ENCODE measurements around the gene FPGS.
A peak's percentile ranks its signal among the peaks of the same experiment; 100 is the strongest.
"Not testable (repeated sequence)": the region's sequence is repeated elsewhere in the genome, so short reads cannot be mapped to it uniquely, and the experiment has no call there.

FPGS gene, protein sequence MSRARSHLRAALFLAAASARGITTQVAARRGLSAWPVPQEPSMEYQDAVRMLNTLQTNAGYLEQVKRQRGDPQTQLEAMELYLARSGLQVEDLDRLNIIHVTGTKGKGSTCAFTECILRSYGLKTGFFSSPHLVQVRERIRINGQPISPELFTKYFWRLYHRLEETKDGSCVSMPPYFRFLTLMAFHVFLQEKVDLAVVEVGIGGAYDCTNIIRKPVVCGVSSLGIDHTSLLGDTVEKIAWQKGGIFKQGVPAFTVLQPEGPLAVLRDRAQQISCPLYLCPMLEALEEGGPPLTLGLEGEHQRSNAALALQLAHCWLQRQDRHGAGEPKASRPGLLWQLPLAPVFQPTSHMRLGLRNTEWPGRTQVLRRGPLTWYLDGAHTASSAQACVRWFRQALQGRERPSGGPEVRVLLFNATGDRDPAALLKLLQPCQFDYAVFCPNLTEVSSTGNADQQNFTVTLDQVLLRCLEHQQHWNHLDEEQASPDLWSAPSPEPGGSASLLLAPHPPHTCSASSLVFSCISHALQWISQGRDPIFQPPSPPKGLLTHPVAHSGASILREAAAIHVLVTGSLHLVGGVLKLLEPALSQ

DNA sequence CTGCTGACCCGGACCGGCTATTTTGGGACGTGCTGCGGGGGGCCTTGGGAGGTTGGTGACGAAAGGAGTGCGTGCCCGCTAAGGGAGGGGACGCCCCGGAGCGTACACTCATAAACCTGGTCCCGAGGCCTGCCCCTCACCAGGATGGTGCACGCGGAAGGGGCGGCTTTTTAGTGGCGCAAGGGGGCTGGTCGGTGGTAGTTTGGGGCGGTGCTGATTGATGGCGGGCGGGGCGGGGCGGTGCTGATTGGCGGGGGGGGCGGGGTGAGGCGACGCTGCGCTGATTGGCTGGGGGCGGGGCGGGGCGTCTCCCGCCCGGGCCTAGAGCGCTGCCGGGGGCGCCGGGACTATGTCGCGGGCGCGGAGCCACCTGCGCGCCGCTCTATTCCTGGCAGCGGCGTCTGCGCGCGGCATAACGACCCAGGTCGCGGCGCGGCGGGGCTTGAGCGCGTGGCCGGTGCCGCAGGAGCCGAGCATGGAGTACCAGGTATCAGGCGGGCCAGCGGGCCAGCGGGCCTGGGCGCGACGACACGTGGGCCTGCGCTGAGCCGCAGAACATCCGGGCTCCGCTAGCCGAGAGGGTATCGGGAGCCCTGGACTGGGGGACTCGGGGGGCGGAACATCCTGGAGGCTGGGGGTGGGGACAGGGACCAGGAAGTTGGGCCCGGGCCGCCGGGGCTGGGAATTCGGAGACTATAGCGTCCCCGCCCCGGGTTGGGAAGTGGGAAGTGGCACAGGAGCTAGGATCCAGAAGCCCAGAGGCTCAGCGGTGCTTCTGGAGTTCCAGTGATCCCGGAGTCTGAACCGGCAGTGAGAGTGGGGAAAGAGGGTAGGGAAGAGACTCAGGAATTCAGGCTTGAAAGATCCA is at the start of gene FPGS:
TSS of gene FPGS (plus strand) at position 307 of the 868 bp plus-strand sequence. CDS start at position 350, 43 bp downstream.
- DNase-seq: peak; percentile 74

DNA sequence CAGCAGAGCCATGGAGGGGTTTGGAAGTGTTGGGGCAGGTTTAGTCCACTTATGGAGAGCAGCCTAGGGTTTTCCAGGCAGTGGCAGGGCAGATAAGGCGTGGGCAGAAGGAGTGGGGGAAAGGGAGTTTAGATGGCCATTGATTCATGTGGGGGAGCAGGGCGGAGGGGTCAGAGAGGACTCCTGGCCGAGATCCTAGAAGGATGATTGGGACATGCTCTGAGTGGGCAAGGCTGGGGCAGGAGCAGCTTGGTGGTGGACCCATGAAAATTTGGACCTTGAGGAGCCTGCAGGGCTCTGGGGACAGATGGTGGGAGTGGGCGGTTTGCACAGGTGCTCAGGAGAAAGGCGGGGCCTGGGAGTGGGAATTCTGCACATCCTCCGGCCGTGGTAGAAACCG is 49.5 kb upstream of the FPGS start:
- no peak for DNase-seq

DNA sequence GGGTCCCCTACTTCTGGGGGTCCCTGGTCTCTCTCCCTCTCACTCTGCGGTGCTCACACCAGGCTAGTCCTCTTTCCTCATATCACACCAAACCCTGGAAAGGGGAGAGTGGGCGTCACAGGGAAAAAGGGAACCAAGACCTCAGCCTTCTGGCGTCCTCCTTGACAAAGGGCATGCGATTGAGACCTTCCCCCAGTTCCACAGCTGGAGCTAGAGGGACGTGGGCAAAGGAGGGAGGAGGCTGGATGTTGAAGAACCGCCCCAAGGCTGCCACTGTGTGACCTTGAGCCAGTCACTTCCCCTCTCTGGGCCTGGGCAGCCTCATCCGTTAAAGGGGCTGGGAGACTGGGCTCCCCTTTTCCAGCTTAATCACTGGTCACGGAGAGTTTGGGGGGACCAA is 49.1 kb upstream of the FPGS start:
- no peak for DNase-seq

DNA sequence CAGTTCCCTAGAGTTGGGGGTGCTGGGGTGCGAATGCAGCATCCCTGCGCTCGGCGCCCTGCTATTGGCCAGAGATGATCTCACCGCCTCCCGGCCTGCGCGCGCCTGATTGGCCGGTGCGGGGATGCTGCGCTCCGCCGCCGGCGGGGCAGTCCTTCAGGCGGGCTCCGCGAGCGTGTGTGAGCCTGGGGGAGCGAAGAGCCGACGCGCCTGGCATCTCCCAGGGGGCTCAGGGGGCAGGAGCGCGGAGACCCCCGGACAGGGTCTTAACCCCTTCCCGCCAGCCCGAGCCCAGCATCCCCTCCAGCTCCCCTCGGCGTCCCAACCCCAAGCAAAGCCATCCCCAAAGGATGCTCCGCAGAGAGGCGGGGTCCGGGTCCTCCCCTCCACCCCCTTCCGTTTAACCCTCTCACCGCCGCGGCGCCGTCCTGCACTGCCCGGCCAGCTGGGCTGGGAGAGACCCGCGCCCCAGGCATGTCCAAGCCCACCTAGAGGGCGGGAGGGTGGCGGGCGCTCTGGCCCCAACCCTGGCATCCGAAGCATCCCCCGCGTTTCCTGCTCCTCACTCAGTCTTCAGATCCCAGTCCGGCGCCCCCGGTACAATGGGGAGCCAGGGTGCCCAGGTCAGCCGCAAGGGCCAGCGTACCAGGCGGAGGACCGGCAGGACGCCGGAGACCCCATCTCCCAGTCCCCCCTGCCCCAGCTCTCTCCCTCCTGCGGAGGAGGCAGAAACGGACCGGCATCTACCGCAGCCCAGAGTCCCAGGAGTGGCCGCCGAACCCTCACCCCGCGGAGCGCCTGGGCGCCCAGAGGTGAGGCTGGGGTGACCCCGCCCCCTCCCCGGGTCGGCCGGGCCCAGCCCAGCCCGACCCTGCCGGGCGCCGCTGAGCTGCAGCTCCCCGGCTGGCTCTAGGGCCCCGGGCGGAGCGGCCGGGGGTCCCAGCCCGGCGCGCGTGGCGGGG is 48.3 kb upstream of the FPGS start:
- DNase-seq: no peak

DNA sequence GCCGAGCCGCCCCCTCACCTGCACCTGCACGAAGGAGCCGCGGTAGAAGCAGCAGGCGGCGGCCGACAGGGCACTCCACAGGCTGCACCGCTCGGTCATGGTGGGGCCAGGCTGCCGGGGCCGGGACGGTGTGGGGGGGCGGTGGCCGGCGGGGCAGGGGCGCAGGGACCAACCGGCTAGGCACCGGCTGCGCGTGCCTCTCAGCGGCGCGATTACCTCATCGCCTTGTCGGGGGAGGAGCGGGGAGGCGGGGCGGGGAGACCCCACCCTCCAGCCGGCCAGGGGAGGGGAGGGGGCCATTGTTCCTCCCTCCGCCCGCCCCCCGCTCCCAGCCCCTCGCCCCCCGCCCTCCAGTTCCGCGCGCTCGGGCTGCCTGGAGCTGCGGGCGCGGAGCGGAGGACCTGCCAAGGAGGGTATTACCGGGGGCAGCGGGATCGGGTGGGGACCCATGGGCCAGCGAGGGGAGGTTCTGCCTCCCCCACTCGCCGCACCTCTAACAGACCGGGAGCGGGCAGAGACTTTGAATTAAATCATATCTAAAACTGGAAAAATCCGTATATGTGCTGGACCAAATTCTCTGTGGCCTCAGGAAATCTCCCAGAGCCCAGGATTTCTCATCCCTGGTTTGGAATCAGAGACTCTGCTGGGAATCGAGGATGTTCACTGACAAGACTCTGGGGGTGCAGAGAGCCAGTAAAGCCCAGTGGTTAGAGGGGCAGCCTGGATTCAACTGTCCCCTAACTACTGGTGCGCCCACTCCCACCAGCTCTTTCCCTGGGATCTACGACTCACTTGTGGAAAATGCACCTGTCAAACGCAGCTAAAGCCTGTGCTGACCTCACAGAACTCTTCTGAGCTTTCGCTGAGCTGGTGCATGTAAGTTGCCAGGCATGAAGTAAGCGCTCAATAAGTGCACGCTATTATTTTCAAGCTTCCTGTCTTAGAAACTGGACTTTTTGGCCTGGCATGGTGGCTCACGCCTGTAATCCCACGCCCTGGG is 47.3 kb upstream of the FPGS start:
- DNase-seq: no peak

DNA sequence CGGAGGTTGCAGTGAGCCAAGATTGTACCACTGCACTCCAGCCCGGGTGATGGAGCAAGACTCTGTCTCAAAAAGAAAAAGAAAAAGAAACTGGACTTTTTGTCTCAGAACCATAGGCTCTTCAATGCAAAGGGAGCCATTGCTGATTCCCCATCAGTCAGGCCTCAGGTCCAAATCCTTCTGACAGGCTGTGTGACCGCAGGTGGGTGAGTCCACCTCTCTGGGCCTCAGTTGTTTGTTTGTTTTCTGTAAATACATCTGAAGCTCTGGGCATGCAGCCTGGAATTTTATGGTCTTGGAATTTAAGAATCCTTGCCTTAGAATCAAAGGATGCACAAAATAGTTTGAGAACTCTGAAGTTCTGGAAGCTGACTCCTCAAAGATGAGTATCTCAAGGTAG is 46.4 kb upstream of the FPGS start:
- DNase-seq: no peak

DNA sequence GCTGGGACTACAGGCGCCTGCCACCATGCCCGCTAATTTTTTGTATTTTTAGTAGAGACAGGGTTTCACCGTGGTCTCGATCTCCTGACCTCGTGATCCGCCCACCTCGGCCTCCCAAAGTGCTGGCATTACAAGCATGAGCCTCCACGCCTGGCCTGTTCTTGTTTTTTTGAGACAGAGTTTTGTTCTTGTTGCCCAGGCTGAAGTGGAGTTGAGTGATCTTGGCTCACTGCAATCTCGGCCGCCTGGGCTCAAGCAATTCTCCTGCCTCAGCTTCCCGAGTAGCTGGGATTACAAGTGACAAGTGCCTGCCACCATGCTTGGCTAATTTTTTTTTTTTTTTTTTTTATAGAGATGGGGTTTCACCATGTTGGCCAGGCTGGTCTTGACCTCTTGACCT is 45.9 kb upstream of the FPGS start:
- not testable (repeated sequence) for DNase-seq

DNA sequence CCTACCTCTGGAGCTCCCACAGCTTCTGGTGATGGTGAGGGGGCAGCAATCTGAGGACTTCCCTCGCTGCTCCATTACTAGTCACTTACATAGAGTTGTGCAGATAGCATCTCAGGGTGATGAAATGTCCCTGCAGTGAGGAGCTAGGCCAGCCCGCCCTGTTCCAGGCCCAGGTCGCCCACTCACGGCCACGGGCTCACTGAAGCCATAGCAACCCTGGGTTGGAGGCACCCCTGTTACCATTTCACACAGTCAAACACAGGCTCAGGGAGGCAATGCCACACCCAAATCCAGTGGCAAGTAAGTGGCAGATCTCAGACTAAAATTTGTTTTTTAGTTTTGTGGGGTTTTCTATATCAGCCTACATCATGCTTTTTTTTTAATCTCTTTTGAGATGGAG is 43.8 kb upstream of the FPGS start:
- no peak for DNase-seq

DNA sequence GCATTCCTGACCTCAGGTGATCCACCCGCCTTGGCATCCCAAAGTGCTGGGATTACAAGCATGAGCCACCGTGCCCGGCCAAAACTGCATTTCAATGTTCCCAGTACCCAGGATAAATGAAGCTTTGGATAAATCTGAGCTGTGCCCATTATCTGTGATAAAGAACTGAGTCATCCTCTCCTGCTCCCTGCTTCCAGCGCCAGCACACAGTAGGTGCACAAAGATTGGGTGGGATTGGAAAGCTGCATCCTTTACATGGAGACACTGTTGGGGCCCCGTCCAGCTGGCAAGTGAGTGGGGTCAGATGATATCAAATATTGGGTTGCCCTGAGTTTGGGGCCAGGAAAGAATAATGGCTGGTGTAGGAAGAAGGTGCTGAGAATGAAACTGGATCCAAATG is 41.6 kb upstream of the FPGS start:
- no peak for DNase-seq

DNA sequence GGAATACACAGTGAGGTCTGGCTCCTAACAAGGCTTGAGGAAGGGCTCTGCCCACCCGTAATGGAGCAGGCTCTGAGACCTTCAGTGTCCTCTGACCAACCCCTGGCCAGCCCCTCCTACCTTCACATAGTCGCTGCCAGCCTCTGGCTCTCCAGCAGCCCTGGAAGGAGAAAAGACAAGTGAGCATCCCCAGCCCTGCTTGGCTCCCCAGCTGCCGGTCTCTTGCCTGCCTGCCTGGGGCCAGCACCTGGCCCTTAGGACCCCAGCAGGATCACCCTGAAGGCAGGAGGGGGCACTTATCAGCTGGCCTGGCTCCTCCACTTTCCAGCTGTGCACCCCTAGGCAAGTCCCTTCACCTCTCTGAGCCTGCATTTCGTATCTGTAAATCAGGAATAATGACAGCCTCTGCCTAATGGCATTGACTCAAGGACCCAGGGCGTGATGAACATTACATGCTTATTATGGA is 41.2 kb upstream of the FPGS start:
- DNase-seq: no peak

DNA sequence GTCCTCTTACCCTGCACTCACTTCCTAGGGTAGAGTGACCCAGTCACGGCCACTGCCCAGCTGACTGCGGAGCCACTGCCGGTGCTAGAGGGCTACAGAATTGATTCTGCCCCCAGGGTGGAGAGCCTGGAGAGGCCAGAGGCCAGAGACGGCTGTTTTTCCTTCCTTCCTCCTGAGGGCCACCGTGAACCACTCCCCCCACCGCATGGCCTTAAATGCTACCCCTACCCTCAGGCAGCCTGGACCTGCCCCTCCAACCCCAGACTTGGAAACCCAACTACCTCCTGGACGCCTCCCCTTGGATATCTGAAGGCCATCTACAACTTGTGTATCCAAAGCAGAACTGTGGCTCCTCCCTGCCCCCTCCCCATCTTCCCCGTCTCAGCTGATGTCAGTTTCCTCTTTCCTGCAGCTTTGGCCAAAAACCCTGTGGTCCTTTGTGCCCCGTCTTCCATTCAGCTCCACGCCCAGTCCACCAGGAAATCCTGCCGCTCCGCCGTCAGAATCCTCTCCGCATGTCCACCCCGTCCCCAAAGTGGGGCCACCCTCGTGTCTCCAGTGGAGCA is 40.5 kb upstream of the FPGS start:
- no peak for DNase-seq

DNA sequence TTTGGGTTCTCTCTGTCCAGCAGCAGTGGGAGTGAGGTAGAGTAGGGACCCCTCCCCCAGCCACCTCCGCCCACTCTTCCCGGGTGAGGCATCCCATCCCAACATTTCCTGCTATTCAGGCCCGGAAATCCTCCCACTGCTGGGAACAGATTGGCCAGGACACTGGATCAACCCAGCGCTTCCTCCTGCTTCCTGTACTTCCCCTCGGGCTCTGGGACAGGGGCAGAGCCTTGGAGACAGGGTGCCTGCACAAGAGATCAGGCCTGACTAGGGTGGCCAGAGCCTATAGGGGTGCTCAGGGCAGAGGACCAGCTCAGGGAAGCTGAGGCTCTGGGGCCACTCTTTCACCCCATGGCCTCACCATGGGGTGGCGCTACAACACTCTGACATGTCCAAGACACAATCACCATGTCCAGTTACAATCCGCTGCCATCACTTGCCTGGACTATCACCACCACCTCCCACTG is 38.7 kb upstream of the FPGS start:
- no peak for DNase-seq

DNA sequence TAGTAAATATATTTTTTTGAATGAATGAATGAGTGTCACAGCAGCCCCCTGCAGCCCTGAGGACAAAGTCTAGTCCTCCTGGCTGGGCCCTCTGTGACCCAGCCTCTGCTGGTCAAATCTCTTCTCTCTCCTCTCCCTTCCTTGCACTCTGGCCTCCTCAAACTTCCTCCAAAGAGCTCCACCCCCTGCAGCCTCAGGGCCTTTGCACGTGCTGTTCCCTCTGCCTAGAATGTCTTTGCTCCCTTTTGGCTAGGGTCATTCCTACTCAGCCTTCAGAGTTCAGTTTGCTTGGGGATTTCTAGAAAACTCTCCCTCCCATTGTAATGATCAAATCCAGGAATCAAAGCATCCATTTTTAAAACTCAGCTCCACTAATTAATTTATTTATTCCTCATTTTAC is 37.3 kb upstream of the FPGS start:
- DNase-seq: no peak

DNA sequence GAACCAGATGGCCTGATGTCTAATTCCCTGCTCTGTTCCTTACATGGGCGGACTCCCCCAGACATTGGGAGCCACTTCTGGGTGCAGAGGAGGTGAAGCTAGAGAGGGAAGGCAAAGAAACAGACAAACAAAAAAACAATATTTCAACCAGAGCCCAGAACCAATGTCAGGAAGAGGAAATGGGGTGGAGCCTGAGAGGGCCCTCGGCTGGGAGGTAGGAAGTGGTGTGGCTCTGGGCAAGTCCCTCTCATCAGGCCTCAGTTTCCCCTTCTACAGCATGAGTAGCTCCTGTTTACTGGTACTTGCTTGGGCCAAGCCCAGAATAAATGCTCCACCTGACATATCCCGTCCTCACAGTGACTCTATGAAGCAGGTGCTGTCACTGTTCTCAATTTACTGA is 35.3 kb upstream of the FPGS start:
- DNase-seq: no peak

DNA sequence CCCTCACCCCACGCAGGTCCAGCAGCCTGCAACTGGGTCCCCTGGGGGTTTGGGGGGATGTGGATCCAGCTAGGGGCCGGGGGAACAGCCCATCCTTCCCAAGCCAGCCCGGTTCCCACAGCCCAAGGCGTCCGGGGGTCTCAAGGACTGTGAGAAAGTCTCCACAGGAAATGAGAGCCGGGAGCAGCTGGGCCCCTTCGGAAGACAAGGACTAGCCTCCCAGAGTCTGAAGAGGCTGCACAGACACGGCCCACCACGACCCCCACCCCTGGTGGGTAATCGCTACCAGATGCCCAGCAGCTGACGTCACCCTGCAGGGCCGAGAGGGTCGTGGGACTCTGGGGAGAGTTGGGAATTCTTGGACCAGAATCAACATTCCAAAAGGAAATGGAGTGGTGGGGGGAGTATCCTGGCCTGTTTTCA is 34.8 kb upstream of the FPGS start:
- DNase-seq: no peak

DNA sequence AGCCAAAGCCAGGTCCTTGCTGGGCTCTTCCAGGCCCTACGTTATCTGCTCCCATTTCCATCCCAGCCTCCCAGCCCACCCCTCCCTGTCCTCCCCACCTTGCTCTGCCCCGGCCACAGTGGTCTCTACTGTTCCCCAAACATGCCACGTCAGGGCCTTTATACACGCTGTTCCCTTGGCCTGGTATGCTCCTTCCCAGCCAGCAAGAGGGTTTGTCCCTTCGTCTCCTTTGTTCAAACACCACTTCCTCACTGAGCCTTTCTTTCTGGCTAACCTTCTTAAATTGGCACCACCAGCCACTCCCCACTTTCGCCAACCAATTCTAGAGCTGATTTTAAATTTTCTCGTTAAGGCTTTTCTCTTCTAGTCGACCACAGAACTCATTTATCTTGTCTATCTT is 34.0 kb upstream of the FPGS start:
- DNase-seq: no peak

DNA sequence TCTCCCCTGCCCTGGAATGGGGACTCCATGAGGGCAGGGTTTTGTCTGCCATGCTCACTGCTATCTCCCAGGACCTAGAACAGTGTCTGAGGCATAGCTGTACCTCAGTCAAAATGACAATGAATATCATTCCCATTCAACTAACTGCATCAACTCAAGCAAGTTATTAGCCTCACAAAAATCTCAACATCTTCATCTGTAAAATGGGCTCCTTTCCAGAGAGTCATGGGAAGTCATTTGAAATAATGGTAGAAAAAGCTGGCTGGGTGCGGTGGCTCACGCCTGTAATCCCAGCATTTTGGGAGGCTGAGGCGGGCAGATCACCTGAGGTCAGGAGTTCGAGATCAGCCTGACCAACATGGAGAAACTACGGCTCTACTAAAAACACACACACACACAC is 33.6 kb upstream of the FPGS start:
- no peak for DNase-seq

DNA sequence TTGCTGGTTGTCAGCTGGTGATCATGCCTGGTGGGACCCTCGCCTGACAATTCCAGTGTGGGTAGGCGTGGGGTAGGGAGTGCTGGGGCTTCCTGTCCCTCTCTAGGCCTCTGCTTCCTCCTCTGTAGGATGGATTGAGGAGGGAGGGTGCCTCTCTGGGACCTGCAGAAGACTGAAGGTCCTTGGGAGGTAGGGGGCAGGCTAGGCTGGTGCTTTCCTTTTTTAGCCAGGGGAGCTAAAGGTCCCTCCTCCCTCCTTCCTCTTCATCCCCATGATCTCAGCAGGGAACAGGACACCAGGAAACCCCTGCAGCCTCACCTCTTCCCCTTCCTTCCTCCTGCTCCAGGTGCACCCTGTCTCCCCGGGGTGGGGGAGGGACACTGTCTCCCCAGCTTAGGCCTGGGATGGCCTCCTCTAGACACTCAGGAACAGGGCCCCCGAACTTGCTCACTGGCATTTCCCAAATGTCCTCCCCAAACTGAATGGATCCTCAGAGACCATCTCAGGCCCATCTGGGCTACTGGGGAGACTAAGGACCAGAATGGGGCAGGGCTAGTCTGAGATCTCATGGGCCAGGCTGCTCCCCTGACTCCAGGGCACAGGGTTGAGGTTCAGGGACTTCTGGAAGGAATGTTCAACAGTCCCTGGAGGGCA is 32.6 kb upstream of the FPGS start:
- DNase-seq: no peak

DNA sequence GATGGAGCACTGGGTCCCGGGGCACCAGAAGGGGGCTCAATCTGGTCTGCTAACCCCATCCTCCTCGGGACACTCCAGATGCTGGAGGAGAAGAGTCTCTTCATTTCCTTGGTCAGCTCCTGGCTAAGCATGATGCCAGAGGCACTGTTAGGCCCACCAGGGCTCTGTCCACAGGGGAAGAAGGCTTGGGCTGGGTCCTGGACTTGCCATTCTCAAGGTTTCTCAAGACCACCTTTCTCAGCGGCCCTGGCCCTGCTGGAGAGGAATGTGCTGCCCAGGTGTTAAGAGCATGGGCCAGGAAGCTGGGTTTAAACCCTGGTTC is 32.1 kb upstream of the FPGS start:
- no peak for DNase-seq

DNA sequence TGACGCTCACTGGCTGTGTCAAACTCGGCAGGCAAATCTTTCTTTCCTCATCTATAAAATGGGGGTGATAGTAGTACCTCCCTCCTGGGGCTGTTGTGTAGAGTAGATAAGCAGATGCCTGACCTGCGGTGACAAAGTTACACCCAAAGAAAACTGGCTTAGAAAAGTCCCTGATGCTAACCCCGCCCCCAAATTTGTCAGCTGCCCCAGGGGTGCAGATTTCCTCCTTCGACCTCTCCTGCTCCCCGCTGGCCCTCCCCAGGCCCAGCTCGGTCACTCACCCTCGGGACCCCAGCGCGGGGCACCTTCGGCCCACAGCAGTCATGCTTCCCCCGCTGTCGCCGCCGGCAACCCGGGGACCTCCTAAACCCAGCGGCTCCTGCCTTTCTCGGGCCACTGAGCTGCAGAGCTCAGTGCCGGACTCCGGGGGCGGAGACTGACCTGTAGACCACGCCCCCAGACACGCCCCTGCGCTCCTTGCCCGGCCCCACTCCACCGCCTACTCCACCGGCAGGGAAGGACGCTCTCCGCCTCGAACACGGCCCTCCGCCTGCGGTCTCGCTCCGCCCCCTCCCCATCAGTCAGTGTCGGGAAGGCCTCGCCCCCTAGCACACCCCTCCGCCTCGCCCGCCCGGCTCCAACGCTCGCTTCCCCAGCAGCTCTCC is 31.6 kb upstream of the FPGS start:
- DNase-seq: peak; percentile 95

Data from T1000 (cell line).